Measurements from ENCODE around the gene AIFM1.

DNA sequence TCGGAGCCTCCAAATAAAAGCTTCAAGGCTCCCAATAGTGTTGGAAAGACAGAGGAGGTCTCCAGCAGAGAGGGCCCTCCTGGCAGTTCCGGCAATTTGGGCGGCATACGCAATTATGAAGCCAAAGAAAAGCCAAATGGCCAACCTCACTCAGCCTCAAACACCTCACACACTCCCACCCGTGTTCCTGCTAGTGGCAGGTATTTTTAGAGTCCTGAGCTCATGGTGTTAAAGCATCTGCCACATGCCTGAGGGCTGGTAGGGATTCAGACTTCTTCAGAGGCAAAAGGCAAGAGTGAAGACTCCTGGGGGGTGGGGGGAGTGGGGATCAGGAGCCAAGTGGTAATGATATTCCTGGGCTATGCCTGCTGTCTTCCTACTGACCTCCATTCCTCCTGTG lies 13.5 kb upstream of the AIFM1 start:
- TF ChIP-seq POLR2A (IDR thresholded peaks at IDR 0.05), result no peak
- TF ChIP-seq, protein P1, sequence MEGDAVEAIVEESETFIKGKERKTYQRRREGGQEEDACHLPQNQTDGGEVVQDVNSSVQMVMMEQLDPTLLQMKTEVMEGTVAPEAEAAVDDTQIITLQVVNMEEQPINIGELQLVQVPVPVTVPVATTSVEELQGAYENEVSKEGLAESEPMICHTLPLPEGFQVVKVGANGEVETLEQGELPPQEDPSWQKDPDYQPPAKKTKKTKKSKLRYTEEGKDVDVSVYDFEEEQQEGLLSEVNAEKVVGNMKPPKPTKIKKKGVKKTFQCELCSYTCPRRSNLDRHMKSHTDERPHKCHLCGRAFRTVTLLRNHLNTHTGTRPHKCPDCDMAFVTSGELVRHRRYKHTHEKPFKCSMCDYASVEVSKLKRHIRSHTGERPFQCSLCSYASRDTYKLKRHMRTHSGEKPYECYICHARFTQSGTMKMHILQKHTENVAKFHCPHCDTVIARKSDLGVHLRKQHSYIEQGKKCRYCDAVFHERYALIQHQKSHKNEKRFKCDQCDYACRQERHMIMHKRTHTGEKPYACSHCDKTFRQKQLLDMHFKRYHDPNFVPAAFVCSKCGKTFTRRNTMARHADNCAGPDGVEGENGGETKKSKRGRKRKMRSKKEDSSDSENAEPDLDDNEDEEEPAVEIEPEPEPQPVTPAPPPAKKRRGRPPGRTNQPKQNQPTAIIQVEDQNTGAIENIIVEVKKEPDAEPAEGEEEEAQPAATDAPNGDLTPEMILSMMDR (IDR thresholded peaks at IDR 0.05), result no peak
- no peak for TF ChIP-seq POLR2AphosphoS5 (IDR thresholded peaks at IDR 0.05; ENCODE audit: insufficient read depth in 1 of 2, low read depth in 1 of 2)

All from vagina (tissue), 2 donors.